Vagina (tissue), 2 donors: ENCODE measurements around the gene SNX13. TPM values are rescaled to one million over a fixed set of nuclear protein-coding genes. Genes with fewer than 3 reads are reported as not detected.

ENCODE experiments used
- DNase-seq, 2 donors: peaks; one replicate each; pipeline ENCODE4 v3.0.0-alpha.2; 2017; ENCODE audit errors: extremely low spot score in 2 of 2
- H3K27ac ChIP-seq: fragments of 200-600 bp; sonication (generic); one replicate; pipeline ENCODE4 v1.5.1; 2019
- H3K27me3 ChIP-seq: fragments of 200-600 bp; sonication (generic); one replicate; pipeline ENCODE4 v1.5.1; 2019
- H3K36me3 ChIP-seq, 2 donors: fragments of 200-600 bp; sonication (generic); one replicate each; pipeline ENCODE4 v1.5.1; 2017 to 2019
- H3K4me1 ChIP-seq: fragments of 200-600 bp; sonication (generic); one replicate; pipeline ENCODE4 v1.5.1; 2019
- H3K4me3 ChIP-seq, 2 donors: fragments of 200-600 bp; sonication (generic); 1 replicate in 1 of 2; 2 replicates in 1 of 2; pipeline ENCODE4 v1.5.1; 2016 to 2019
- H3K9me3 ChIP-seq: fragments of 200-600 bp; sonication (generic); one replicate; pipeline ENCODE4 v1.5.1; 2019
- POLR2A ChIP-seq, 2 donors: fragments of 450-650 bp; IDR thresholded peaks; one replicate each; pipeline ENCODE4 v1.6.1; 2017; ENCODE audit warnings: antibody characterized with exemption in 2 of 2, mild to moderate bottlenecking in 2 of 2, moderate library complexity in 2 of 2
- POLR2AphosphoS5 ChIP-seq, 2 donors: sonication (generic); formaldehyde crosslinking; IDR thresholded peaks; one replicate each; pipeline ENCODE4 v1.9.0; 2017; ENCODE audit warnings: antibody characterized with exemption in 2 of 2, mild to moderate bottlenecking in 2 of 2, low read depth in 1 of 2; ENCODE audit not compliant: insufficient read depth in 1 of 2
- intact Hi-C: fragments of 100-400 bp; cut with DNase I; formaldehyde crosslinking; loops from one replicate; pipeline ENCODE4 v1.15.1; 2023
- total RNA-seq: library from RNA; depleted of rRNA; stranded (reverse); fragments of >200 nt; gene quantifications from one replicate; pipeline ENCODE4 v1.2.3, GENCODE V29; 2016
- TF ChIP-seq, protein P1 (sequence below), 3 experiments: fragments of 450-650 bp in 2 of 3; fragments of 200-600 bp in 1 of 3; sonication (generic) in 1 of 3; IDR thresholded peaks; one replicate each; pipeline ENCODE4 v1.5.1; 2017 to 2019; ENCODE audit warnings: antibody characterized with exemption in 3 of 3, mild to moderate bottlenecking in 2 of 3, moderate library complexity in 2 of 3

Gene SNX13
- total RNA-seq, 1 donor from 2014 or later: 67.3 TPM

DNA sequence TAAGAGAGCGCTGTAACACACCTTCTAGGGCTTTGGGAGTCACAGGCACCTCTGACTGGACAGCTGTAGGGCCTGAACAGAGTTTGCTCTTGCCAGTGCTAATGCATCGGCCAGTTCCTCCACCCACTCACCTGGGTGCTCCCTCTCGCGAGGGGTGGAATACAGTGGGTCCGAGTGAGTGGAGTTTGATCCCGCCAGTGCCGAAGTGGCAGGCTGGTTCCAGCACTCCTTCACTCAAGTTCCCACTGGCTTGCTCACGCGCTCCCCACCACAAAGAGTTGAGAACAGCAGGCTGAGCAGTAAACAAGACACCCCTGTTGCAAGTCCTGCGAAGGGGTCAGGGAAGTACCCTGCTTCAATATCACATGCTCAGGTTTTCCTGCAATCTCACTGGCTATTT lies 91.8 kb downstream of the SNX13 start:
- H3K27ac ChIP-seq: no peak overlapping the region
- no peak for TF ChIP-seq POLR2A (IDR thresholded peaks at IDR 0.05)
- TF ChIP-seq, protein P1, sequence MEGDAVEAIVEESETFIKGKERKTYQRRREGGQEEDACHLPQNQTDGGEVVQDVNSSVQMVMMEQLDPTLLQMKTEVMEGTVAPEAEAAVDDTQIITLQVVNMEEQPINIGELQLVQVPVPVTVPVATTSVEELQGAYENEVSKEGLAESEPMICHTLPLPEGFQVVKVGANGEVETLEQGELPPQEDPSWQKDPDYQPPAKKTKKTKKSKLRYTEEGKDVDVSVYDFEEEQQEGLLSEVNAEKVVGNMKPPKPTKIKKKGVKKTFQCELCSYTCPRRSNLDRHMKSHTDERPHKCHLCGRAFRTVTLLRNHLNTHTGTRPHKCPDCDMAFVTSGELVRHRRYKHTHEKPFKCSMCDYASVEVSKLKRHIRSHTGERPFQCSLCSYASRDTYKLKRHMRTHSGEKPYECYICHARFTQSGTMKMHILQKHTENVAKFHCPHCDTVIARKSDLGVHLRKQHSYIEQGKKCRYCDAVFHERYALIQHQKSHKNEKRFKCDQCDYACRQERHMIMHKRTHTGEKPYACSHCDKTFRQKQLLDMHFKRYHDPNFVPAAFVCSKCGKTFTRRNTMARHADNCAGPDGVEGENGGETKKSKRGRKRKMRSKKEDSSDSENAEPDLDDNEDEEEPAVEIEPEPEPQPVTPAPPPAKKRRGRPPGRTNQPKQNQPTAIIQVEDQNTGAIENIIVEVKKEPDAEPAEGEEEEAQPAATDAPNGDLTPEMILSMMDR (IDR thresholded peaks at IDR 0.05): no peak
- TF ChIP-seq POLR2AphosphoS5 (IDR thresholded peaks at IDR 0.05; ENCODE audit: insufficient read depth in 1 of 2, low read depth in 1 of 2): no peak
- H3K9me3 ChIP-seq: no peaks in the 10 kb centered on the region
- peaks cover 12% of the 10 kb centered on the region for H3K4me1 ChIP-seq
- H3K27me3 ChIP-seq: no peaks in the 10 kb centered on the region
- H3K4me3 ChIP-seq: no peak overlapping the region
- H3K36me3 ChIP-seq: peaks cover 0 to 11% of the 10 kb centered on the region in 2 donors
- intact Hi-C loops: no loop called here
- no peak for DNase-seq

DNA sequence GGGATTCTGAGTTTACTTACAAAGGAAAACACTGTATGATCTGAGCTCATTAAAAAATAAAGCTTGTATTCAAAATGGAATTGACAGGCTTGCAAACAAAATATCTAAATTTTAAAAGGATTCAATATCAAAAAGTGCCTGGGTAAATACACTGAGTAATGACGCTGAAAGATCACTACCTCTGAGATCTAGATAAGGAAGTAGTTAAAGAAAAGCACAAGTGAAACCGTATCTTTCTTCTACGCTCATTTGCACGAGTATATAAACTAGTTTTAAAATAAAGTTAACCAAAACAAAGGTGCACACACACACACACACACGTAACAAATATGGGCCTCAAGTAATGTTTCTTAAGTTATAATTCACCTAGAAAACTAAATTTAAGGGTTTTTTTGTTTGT lies 93.4 kb downstream of the SNX13 start:
- H3K27me3 ChIP-seq: no peaks in the 10 kb centered on the region
- H3K4me1 ChIP-seq: peaks cover 14% of the 10 kb centered on the region
- intact Hi-C loops: no loop called here
- H3K36me3 ChIP-seq: peaks cover 0 to 7% of the 10 kb centered on the region in 2 donors
- DNase-seq: no peak
- TF ChIP-seq, protein P1 (IDR thresholded peaks at IDR 0.05): no peak
- TF ChIP-seq POLR2AphosphoS5 (IDR thresholded peaks at IDR 0.05; ENCODE audit: insufficient read depth in 1 of 2, low read depth in 1 of 2) (no peak), POLR2A (IDR thresholded peaks at IDR 0.05) (no peak)
- no peaks in the 10 kb centered on the region for H3K9me3 ChIP-seq
- H3K27ac ChIP-seq: no peak overlapping the region
- H3K4me3 ChIP-seq: no peak overlapping the region

DNA sequence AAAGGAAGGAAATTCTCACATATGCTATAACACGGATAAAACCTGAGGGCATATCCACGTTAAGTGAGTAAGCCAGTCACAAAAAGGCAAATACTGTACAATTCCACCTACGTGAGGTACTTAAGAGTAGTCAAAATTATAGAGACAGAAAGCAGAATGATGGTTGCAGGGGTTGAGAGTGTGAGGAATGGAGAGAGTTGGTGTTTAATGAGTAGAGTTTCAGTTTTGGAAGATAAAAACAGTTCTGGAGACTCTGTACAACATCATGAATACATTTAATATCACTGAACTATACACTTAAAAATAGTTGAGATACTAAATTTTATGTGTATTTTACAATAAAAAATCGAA lies 95.1 kb downstream of the SNX13 start:
- intact Hi-C loops: no loop called here
- Histone ChIP-seq H3K36me3 (peaks cover 0 to 4% of the 10 kb centered on the region in 2 donors), H3K9me3 (no peaks in the 10 kb centered on the region), H3K4me1 (peaks cover 14% of the 10 kb centered on the region), H3K27ac (no peak overlapping the region), H3K4me3 (no peak overlapping the region), H3K27me3 (no peaks in the 10 kb centered on the region)
- no peak for DNase-seq
- TF ChIP-seq POLR2AphosphoS5 (IDR thresholded peaks at IDR 0.05; ENCODE audit: insufficient read depth in 1 of 2, low read depth in 1 of 2): no peak
- TF ChIP-seq POLR2A (IDR thresholded peaks at IDR 0.05): no peak
- TF ChIP-seq, protein P1 (IDR thresholded peaks at IDR 0.05): no peak

DNA sequence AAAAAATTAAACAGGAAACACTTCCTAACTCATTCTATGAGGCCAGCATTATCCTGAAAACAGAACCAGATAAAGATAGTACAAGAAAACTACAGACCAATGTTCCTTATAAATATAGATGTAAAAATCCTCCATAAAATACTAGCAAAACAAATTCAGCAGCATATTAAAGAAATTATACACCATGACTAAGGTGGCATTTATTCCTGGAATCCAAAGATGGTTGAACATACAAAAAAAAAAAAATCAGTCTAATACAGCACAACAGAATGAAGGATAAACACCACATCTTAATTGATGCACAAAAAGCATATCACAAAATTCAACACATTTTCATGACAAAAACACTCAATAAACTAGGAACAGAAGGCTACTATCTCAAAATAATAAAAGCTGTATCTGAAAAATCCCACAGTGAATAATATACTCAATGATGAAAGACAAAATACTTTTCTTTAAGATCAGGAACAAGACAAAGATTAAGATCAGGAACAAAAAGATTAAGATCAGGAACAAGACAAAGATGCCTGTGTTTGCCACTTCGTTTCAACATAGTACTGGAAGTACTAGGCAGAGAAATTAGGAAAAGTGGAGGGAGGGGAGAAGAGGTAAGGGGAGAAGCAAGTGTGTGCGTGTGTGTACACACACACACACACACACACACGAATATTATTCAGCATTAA lies 95.6 kb downstream of the SNX13 start:
- Histone ChIP-seq H3K9me3 (no peaks in the 10 kb centered on the region), H3K4me3 (no peak overlapping the region), H3K27me3 (no peaks in the 10 kb centered on the region), H3K36me3 (peaks cover 0 to 8% of the 10 kb centered on the region in 2 donors), H3K4me1 (peaks cover 14% of the 10 kb centered on the region), H3K27ac (no peak overlapping the region)
- TF ChIP-seq POLR2A (IDR thresholded peaks at IDR 0.05) (no peak), POLR2AphosphoS5 (IDR thresholded peaks at IDR 0.05; ENCODE audit: insufficient read depth in 1 of 2, low read depth in 1 of 2) (no peak)
- TF ChIP-seq, protein P1 (IDR thresholded peaks at IDR 0.05): no peak
- intact Hi-C loops: no loop called here
- no peak for DNase-seq

DNA sequence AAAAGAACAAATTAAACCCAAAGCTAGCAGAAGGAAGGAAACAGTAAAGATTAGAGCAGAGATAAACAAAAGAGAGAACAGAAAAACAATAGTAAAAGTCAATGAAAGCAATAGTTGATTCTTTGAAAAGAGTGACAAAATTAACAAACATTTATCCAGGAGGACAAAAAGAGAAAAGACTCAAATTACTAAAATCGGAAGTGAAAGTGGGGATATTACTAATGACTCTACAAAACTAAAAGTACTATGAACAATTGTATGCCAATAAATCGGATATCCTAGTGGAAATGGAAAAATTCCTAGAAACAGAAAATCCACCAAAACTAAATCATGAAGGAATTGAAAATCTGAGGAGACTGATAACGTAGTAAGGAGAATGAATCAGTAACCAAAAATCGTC lies 96.3 kb downstream of the SNX13 start:
- Histone ChIP-seq H3K27me3 (no peaks in the 10 kb centered on the region), H3K36me3 (peaks cover 0 to 14% of the 10 kb centered on the region in 2 donors), H3K9me3 (no peaks in the 10 kb centered on the region), H3K4me1 (peaks cover 14% of the 10 kb centered on the region), H3K4me3 (no peak overlapping the region), H3K27ac (no peak overlapping the region)
- TF ChIP-seq, protein P1 (IDR thresholded peaks at IDR 0.05): no peak
- TF ChIP-seq POLR2AphosphoS5 (IDR thresholded peaks at IDR 0.05; ENCODE audit: insufficient read depth in 1 of 2, low read depth in 1 of 2) (no peak), POLR2A (IDR thresholded peaks at IDR 0.05) (no peak)
- intact Hi-C loops: no loop called here
- DNase-seq: no peak
